ENCODE measurements around the gene ZMPSTE24.

Gene ZMPSTE24

DNA sequence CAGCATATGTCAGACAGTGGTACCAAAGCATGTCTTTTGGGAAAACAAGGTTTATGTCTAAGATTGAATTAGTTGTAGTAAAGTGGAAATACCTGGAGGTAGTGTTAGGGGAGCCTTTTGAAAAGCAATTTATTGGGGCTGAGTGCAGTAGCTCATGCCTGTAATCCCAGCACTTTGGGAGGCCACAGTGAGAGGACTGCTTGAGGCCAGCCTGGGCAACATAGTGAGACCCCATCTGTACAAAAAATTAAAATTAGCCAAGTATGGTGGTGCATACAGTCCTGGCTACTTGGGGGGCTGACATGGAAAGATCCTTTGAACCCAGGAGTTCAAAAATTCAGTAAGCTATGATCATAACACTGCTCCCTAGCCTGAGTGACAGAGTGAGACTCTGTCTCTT is 7.3 kb downstream of the ZMPSTE24 start:
- TF ChIP-seq, protein P1, sequence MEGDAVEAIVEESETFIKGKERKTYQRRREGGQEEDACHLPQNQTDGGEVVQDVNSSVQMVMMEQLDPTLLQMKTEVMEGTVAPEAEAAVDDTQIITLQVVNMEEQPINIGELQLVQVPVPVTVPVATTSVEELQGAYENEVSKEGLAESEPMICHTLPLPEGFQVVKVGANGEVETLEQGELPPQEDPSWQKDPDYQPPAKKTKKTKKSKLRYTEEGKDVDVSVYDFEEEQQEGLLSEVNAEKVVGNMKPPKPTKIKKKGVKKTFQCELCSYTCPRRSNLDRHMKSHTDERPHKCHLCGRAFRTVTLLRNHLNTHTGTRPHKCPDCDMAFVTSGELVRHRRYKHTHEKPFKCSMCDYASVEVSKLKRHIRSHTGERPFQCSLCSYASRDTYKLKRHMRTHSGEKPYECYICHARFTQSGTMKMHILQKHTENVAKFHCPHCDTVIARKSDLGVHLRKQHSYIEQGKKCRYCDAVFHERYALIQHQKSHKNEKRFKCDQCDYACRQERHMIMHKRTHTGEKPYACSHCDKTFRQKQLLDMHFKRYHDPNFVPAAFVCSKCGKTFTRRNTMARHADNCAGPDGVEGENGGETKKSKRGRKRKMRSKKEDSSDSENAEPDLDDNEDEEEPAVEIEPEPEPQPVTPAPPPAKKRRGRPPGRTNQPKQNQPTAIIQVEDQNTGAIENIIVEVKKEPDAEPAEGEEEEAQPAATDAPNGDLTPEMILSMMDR (IDR thresholded peaks at IDR 0.05; ENCODE audit: unreplicated experiment in 3 of 3) = no peak
- H3K36me3 Mint-ChIP-seq (ENCODE audit: low read depth) = peaks cover 54% of the 10 kb centered on the region
- no peaks in the 10 kb centered on the region for H3K27me3 Mint-ChIP-seq (ENCODE audit: low read depth)
- H3K9me3 Mint-ChIP-seq = no peaks in the 10 kb centered on the region
- peaks cover 7% of the 10 kb centered on the region for H3K4me1 Mint-ChIP-seq
- H3K4me3 Mint-ChIP-seq = no peak overlapping the region
- no peak overlapping the region for H3K27ac Mint-ChIP-seq

GRCh38 chr1:40265919-40266318 is 7.9 kb downstream of the ZMPSTE24 start:
- Mint-ChIP-seq H3K27ac (no peak overlapping the region), H3K36me3 (ENCODE audit: low read depth) (peaks cover 54% of the 10 kb centered on the region), H3K4me1 (peaks cover 4% of the 10 kb centered on the region), H3K4me3 (no peak overlapping the region), H3K9me3 (no peaks in the 10 kb centered on the region), H3K27me3 (ENCODE audit: low read depth) (no peaks in the 10 kb centered on the region)
- TF ChIP-seq, protein P1 (IDR thresholded peaks at IDR 0.05; ENCODE audit: unreplicated experiment in 3 of 3) = no peak

DNA sequence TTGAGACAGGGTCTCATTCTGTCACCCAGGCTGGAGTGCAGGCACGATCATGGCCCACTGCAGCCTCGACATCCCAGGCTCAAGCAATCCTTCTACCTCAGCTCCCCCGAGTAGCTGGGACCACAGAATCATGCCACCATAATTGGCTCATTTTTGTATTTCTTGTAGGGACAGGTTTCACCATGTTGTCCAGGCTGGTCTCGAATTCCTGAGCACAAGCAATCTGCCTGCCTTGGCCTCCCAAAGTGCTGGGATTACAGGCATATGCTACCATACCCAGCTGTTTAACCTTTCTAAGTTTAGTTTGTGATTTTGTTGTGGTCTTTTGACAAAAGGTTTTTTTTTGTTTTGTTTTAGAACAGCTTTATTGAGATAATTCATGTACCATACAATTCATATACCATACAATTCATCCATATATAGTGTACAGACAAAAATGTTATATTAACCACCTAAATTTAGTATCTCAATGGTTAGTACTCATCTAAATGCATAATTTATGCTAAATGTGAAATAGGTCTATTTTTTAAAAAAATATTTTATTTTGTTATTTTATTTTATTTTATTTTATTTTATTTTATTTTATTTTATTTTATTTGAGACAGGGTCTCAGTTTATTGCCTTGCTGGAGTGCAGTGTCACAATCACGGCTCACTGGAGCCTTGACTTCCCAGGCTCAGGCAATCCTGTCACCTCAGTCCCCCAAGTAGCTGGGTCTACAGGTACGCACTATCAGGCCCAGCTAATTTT is 8.9 kb downstream of the ZMPSTE24 start:
- Mint-ChIP-seq H3K27ac (peak overlapping the region in 1 of 3 experiments; percentile 48), H3K36me3 (ENCODE audit: low read depth) (peaks cover 50% of the 10 kb centered on the region), H3K27me3 (ENCODE audit: low read depth) (no peaks in the 10 kb centered on the region), H3K4me3 (no peak overlapping the region), H3K9me3 (no peaks in the 10 kb centered on the region), H3K4me1 (peaks cover 4% of the 10 kb centered on the region)
- TF ChIP-seq, protein P1 (IDR thresholded peaks at IDR 0.05; ENCODE audit: unreplicated experiment in 3 of 3) = no peak

GRCh38 chr1:40267767-40268187 is 9.7 kb downstream of the ZMPSTE24 start:
- TF ChIP-seq, protein P1 (IDR thresholded peaks at IDR 0.05; ENCODE audit: unreplicated experiment in 3 of 3) = no peak
- Mint-ChIP-seq H3K36me3 (ENCODE audit: low read depth) (peaks cover 50% of the 10 kb centered on the region), H3K27me3 (ENCODE audit: low read depth) (no peaks in the 10 kb centered on the region), H3K4me3 (no peak overlapping the region), H3K4me1 (peaks cover 4% of the 10 kb centered on the region), H3K9me3 (no peaks in the 10 kb centered on the region), H3K27ac (peak overlapping the region in 1 of 3 experiments; percentile 48)

- peaks cover 50% of the 10 kb centered on the region for H3K36me3 Mint-ChIP-seq (ENCODE audit: low read depth)
- H3K9me3 Mint-ChIP-seq = no peaks in the 10 kb centered on the region
- H3K27ac Mint-ChIP-seq = peak overlapping the region in 1 of 3 experiments; percentile 48
- H3K4me1 Mint-ChIP-seq = peaks cover 4% of the 10 kb centered on the region
- TF ChIP-seq, protein P1 (IDR thresholded peaks at IDR 0.05; ENCODE audit: unreplicated experiment in 3 of 3) = no peak
- no peak overlapping the region for H3K4me3 Mint-ChIP-seq
- no peaks in the 10 kb centered on the region for H3K27me3 Mint-ChIP-seq (ENCODE audit: low read depth)
Observed at GRCh38 chr1:40268211-40268610, 10.2 kb downstream of the ZMPSTE24 start.
